Astrocyte (in vitro differentiated cells and primary cell): ENCODE data around the gene SH3GL2. TPM values are rescaled to one million over a fixed set of nuclear protein-coding genes. Genes with fewer than 3 reads are reported as not detected.

Experiments used
- DNase-seq: peaks from one replicate; pipeline ENCODE4 v3.0.0-alpha.2; 2010; ENCODE audit warnings: low read depth
- FAIRE-seq: peaks from 2 replicates; lab custom pipeline; 2011; peaks lifted over from hg19 to GRCh38; lab: Jason Lieb, UNC
- H2AFZ ChIP-seq: 2 replicates; pipeline ENCODE4 v1.6.0; 2012; ENCODE audit warnings: low read depth, low read length, inconsistent platforms
- H3K27ac ChIP-seq: 2 replicates; pipeline ENCODE4 v1.5.1; 2011; ENCODE audit warnings: low read depth, low read length, inconsistent platforms
- H3K27me3 ChIP-seq: 2 replicates; pipeline ENCODE4 v1.6.0; 2011; ENCODE audit warnings: low read length, inconsistent platforms; ENCODE audit not compliant: insufficient read depth
- H3K36me3 ChIP-seq: 2 replicates; pipeline ENCODE4 v1.5.1; 2011; ENCODE audit warnings: low read length, inconsistent platforms; ENCODE audit not compliant: insufficient read depth
- H3K4me1 ChIP-seq: 2 replicates; pipeline ENCODE4 v1.5.1; 2011; ENCODE audit warnings: low read length, inconsistent platforms; ENCODE audit not compliant: insufficient read depth
- H3K4me2 ChIP-seq: 2 replicates; pipeline ENCODE4 v1.6.0; 2012; ENCODE audit warnings: low read length, inconsistent platforms
- H3K4me3 ChIP-seq: 2 replicates; pipeline ENCODE4 v1.5.1; 2011; ENCODE audit warnings: low read depth, mild to moderate bottlenecking, low read length, inconsistent platforms; ENCODE audit not compliant: insufficient read depth
- H3K79me2 ChIP-seq: 2 replicates; pipeline ENCODE4 v1.6.0; 2012; ENCODE audit warnings: mild to moderate bottlenecking, low read length, inconsistent platforms; ENCODE audit not compliant: insufficient read depth
- H3K9ac ChIP-seq: 2 replicates; pipeline ENCODE4 v1.6.0; 2012; ENCODE audit warnings: mild to moderate bottlenecking, low read length, inconsistent platforms
- H3K9me3 ChIP-seq: 2 replicates; pipeline ENCODE4 v1.5.1; 2012; ENCODE audit warnings: low read depth, mild to moderate bottlenecking, low read length, inconsistent platforms; ENCODE audit not compliant: insufficient read depth
- H4K20me1 ChIP-seq: 2 replicates; pipeline ENCODE4 v1.6.0; 2012; ENCODE audit warnings: low read length, inconsistent platforms; ENCODE audit not compliant: insufficient read depth
- H3K27ac Mint-ChIP-seq: one replicate; pipeline ENCODE4 v1.8.0; 2021; ENCODE audit warnings: mild to moderate bottlenecking, mixed read lengths; ENCODE audit not compliant: unreplicated experiment
- H3K27me3 Mint-ChIP-seq: one replicate; pipeline ENCODE4 v1.8.0; 2021; ENCODE audit warnings: low read depth, mixed read lengths; ENCODE audit not compliant: unreplicated experiment
- H3K36me3 Mint-ChIP-seq: one replicate; pipeline ENCODE4 v1.8.0; 2021; ENCODE audit warnings: low read depth, mixed read lengths; ENCODE audit not compliant: unreplicated experiment
- H3K4me1 Mint-ChIP-seq: one replicate; pipeline ENCODE4 v1.8.0; 2021; ENCODE audit warnings: low read depth, mixed read lengths; ENCODE audit not compliant: unreplicated experiment
- H3K4me3 Mint-ChIP-seq: one replicate; pipeline ENCODE4 v1.8.0; 2021; ENCODE audit warnings: mild to moderate bottlenecking, moderate library complexity, mixed read lengths; ENCODE audit not compliant: unreplicated experiment
- H3K9me3 Mint-ChIP-seq: one replicate; pipeline ENCODE4 v1.8.0; 2021; ENCODE audit warnings: mild to moderate bottlenecking, mixed read lengths; ENCODE audit not compliant: unreplicated experiment
- CTCF ChIP-seq: IDR thresholded peaks from 2 replicates; pipeline ENCODE4 v1.5.1; 2011; ENCODE audit warnings: low read depth, mild to moderate bottlenecking, inconsistent platforms, low read length, moderate library complexity; ENCODE audit not compliant: insufficient read depth
- EZH2 ChIP-seq: IDR thresholded peaks from 2 replicates; pipeline ENCODE4 v1.6.1; 2012; ENCODE audit warnings: mild to moderate bottlenecking, low read length, inconsistent platforms; ENCODE audit not compliant: insufficient read depth
- total RNA-seq: library from RNA; stranded (reverse); gene quantifications from 2 replicates; pipeline ENCODE4 v1.2.1, GENCODE V29; 2021

The SH3GL2 gene
- total RNA-seq, 1 donor from 2014 or later, result 0.16 TPM

GRCh38 chr9:17800418-17800817 lies 221.6 kb downstream of the SH3GL2 start:
- no peak overlapping the region for H3K4me2 ChIP-seq
- no peaks in the 10 kb centered on the region for H3K4me1 ChIP-seq
- peaks cover 11% of the 10 kb centered on the region for H3K27me3 Mint-ChIP-seq
- H3K36me3 ChIP-seq, result no peaks in the 10 kb centered on the region
- no peak overlapping the region for H3K4me3 ChIP-seq
- H3K4me3 Mint-ChIP-seq, result no peak overlapping the region
- H3K27me3 ChIP-seq, result peaks cover 5% of the 10 kb centered on the region
- DNase-seq (no peak), FAIRE-seq (no peak)
- H3K9ac ChIP-seq, result no peak overlapping the region
- no peak overlapping the region for H3K27ac ChIP-seq
- no peaks in the 10 kb centered on the region for H3K9me3 ChIP-seq
- H3K4me1 Mint-ChIP-seq, result no peaks in the 10 kb centered on the region
- H4K20me1 ChIP-seq, result no peaks in the 10 kb centered on the region
- H3K36me3 Mint-ChIP-seq, result no peaks in the 10 kb centered on the region
- no peak for TF ChIP-seq CTCF
- no peak for TF ChIP-seq EZH2
- no peak overlapping the region for H2AFZ ChIP-seq
- no peaks in the 10 kb centered on the region for H3K9me3 Mint-ChIP-seq
- H3K27ac Mint-ChIP-seq, result no peak overlapping the region
- no peaks in the 10 kb centered on the region for H3K79me2 ChIP-seq

- FAIRE-seq (no peak), DNase-seq (no peak)
- no peaks in the 10 kb centered on the region for H4K20me1 ChIP-seq
- Mint-ChIP-seq H3K36me3 (no peaks in the 10 kb centered on the region), H3K27me3 (peaks cover 11% of the 10 kb centered on the region), H3K9me3 (no peaks in the 10 kb centered on the region), H3K4me1 (no peaks in the 10 kb centered on the region), H3K27ac (no peak overlapping the region), H3K4me3 (no peak overlapping the region)
- H3K9ac ChIP-seq, result no peak overlapping the region
- no peak overlapping the region for H3K27ac ChIP-seq
- H3K9me3 ChIP-seq, result no peaks in the 10 kb centered on the region
- no peaks in the 10 kb centered on the region for H3K79me2 ChIP-seq
- H3K4me3 ChIP-seq, result no peak overlapping the region
- H3K27me3 ChIP-seq, result peaks cover 9% of the 10 kb centered on the region
- no peak overlapping the region for H3K4me2 ChIP-seq
- TF ChIP-seq CTCF (peak; percentile 66), EZH2 (no peak)
- H3K36me3 ChIP-seq, result no peaks in the 10 kb centered on the region
- H2AFZ ChIP-seq, result no peak overlapping the region
- H3K4me1 ChIP-seq, result no peaks in the 10 kb centered on the region
Measured at GRCh38 chr9:17802249-17802857, 223.5 kb downstream of the SH3GL2 start.

- TF ChIP-seq EZH2, result no peak
- no peak for TF ChIP-seq CTCF
- Histone ChIP-seq H3K79me2 (no peaks in the 10 kb centered on the region), H3K36me3 (no peaks in the 10 kb centered on the region), H3K27me3 (peaks cover 26% of the 10 kb centered on the region), H3K4me2 (no peak overlapping the region), H3K9ac (no peak overlapping the region), H2AFZ (no peak overlapping the region), H3K9me3 (no peaks in the 10 kb centered on the region), H4K20me1 (no peaks in the 10 kb centered on the region), H3K27ac (no peak overlapping the region), H3K4me1 (no peaks in the 10 kb centered on the region), H3K4me3 (no peak overlapping the region)
- FAIRE-seq (no peak), DNase-seq (no peak)
- Mint-ChIP-seq H3K4me3 (no peak overlapping the region), H3K27ac (no peak overlapping the region), H3K27me3 (peaks cover 9% of the 10 kb centered on the region), H3K36me3 (no peaks in the 10 kb centered on the region), H3K9me3 (no peaks in the 10 kb centered on the region), H3K4me1 (no peaks in the 10 kb centered on the region)
Measured at GRCh38 chr9:17807613-17808282, 228.9 kb downstream of the SH3GL2 start.
